Measurements from ENCODE around the gene IL1RAPL1.

DNA sequence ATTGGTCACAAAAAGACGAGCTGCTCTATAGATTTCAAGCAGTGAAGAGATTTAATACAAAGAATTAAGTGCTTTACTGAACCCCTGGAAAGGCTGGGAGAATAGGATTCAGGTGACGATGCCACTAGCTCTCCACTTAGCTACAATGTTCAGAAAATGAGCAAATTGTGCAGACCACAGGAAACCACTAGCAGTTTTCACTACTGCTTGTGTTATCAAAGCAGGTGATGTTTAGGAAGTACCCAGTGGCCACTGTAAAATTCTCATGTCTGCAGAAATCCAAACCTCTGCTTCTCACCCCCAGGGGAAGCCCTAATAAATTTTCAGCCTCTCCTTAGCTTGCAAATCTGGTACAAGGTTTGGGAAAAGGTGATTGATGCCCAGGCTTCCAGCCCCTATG lies 165.1 kb downstream of the IL1RAPL1 start:
- TF ChIP-seq, protein P1, sequence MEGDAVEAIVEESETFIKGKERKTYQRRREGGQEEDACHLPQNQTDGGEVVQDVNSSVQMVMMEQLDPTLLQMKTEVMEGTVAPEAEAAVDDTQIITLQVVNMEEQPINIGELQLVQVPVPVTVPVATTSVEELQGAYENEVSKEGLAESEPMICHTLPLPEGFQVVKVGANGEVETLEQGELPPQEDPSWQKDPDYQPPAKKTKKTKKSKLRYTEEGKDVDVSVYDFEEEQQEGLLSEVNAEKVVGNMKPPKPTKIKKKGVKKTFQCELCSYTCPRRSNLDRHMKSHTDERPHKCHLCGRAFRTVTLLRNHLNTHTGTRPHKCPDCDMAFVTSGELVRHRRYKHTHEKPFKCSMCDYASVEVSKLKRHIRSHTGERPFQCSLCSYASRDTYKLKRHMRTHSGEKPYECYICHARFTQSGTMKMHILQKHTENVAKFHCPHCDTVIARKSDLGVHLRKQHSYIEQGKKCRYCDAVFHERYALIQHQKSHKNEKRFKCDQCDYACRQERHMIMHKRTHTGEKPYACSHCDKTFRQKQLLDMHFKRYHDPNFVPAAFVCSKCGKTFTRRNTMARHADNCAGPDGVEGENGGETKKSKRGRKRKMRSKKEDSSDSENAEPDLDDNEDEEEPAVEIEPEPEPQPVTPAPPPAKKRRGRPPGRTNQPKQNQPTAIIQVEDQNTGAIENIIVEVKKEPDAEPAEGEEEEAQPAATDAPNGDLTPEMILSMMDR (IDR thresholded peaks at IDR 0.05): no peak
- TF ChIP-seq POLR2AphosphoS5 (IDR thresholded peaks at IDR 0.05) (no peak), POLR2A (IDR thresholded peaks at IDR 0.05) (no peak), EP300 (IDR thresholded peaks at IDR 0.05) (no peak)
